NK-92 treated with Interleukin-12 subunit alpha and Interleukin-12 subunit beta, amount 100 ng/mL, for 24 hours (cell line): ENCODE measurements around the gene GEMIN5.
A peak's percentile ranks its signal among the peaks of the same experiment; 100 is the strongest.

Experiments
- DNase-seq: peaks from one replicate; lab custom pipeline; 2025; lab: John Stamatoyannopoulos, UW

Gene GEMIN5

GRCh38 chr5:154892369-154892771 lies 45.6 kb downstream of the GEMIN5 start:
- no peak for DNase-seq

GRCh38 chr5:154885439-154885838 lies 52.6 kb downstream of the GEMIN5 start:
- DNase-seq, result no peak

- DNase-seq, result no peak
Observed at GRCh38 chr5:154884424-154884823, 53.6 kb downstream of the GEMIN5 start.

- DNase-seq, result no peak
Observed at GRCh38 chr5:154881986-154882385, 56.0 kb downstream of the GEMIN5 start.

GRCh38 chr5:154878642-154879335 lies 59.2 kb downstream of the GEMIN5 start:
- no peak for DNase-seq

GRCh38 chr5:154873791-154874331 lies 64.2 kb downstream of the GEMIN5 start:
- no peak for DNase-seq

GRCh38 chr5:154871734-154872133 lies 66.3 kb downstream of the GEMIN5 start:
- no peak for DNase-seq

GRCh38 chr5:154868702-154869101 lies 69.3 kb downstream of the GEMIN5 start:
- DNase-seq, result no peak

- no peak for DNase-seq
Observed at GRCh38 chr5:154866841-154867240, 71.2 kb downstream of the GEMIN5 start.

- no peak for DNase-seq
Observed at GRCh38 chr5:154865466-154866184, 72.4 kb downstream of the GEMIN5 start.

- no peak for DNase-seq
Observed at GRCh38 chr5:154863291-154864080, 74.5 kb downstream of the GEMIN5 start.

GRCh38 chr5:154862766-154863165 lies 75.2 kb downstream of the GEMIN5 start:
- no peak for DNase-seq

GRCh38 chr5:154861946-154862345 lies 76.1 kb downstream of the GEMIN5 start:
- no peak for DNase-seq

- DNase-seq, result no peak
Observed at GRCh38 chr5:154860765-154861164, 77.2 kb downstream of the GEMIN5 start.

GRCh38 chr5:154860123-154860522 lies 77.9 kb downstream of the GEMIN5 start:
- no peak for DNase-seq

- no peak for DNase-seq
Observed at GRCh38 chr5:154858972-154859871, 78.8 kb downstream of the GEMIN5 start.

GRCh38 chr5:154858297-154858971 lies 79.6 kb downstream of the GEMIN5 start, which contains the start of gene CNOT8:
Gene CNOT8 (plus strand): TSS chr5:154858627. CDS start chr5:154863279, 4,652 bp downstream.
- DNase-seq, result peak; percentile 98

- DNase-seq, result peak; percentile 93
Observed at GRCh38 chr5:154857530-154858296, 80.3 kb downstream of the GEMIN5 start.

GRCh38 chr5:154851351-154851750 lies 86.7 kb downstream of the GEMIN5 start:
- no peak for DNase-seq
